MM.1S (cell line): ENCODE measurements around the gene LAMC1.

Source experiments
- DNase-seq: peaks from one replicate; pipeline ENCODE4 v3.0.0-alpha.2; 2015
- H2AFZ ChIP-seq: fragments of 300-600 bp; sonication (generic); 2 replicates; pipeline ENCODE4 v1.6.0; 2016; ENCODE audit warnings: antibody characterized with exemption, low read length
- H3F3A ChIP-seq: fragments of 300-600 bp; sonication (generic); 2 replicates; pipeline ENCODE4 v1.6.1; 2016; ENCODE audit warnings: mild to moderate bottlenecking, antibody characterized with exemption, low read length, moderate library complexity, mixed read lengths; ENCODE audit not compliant: insufficient read depth
- H3K27ac ChIP-seq: fragments of 300-600 bp; sonication (generic); 2 replicates; pipeline ENCODE4 v1.5.1; 2016; ENCODE audit warnings: mild to moderate bottlenecking, low read length
- H3K27me3 ChIP-seq: fragments of 300-600 bp; sonication (generic); replicated peaks from 2 replicates; pipeline ENCODE4 v1.6.0; 2016; ENCODE audit warnings: low read length; ENCODE audit not compliant: insufficient read depth
- H3K36me3 ChIP-seq: fragments of 300-600 bp; sonication (generic); replicated peaks from 2 replicates; pipeline ENCODE4 v1.6.1; 2016; ENCODE audit warnings: mild to moderate bottlenecking, low read length, mixed read lengths; ENCODE audit not compliant: insufficient read depth
- H3K4me1 ChIP-seq: fragments of 300-600 bp; sonication (generic); 2 replicates; pipeline ENCODE4 v1.6.1; 2016; ENCODE audit warnings: low read length, mixed read lengths
- H3K4me2 ChIP-seq: fragments of 300-600 bp; sonication (generic); 2 replicates; pipeline ENCODE4 v1.6.0; 2016; ENCODE audit warnings: low read depth, low read length
- H3K4me3 ChIP-seq: fragments of 300-600 bp; sonication (generic); 2 replicates; pipeline ENCODE4 v1.5.1; 2016; ENCODE audit warnings: low read length, mixed read lengths
- H3K79me2 ChIP-seq: fragments of 300-600 bp; sonication (generic); 2 replicates; pipeline ENCODE4 v1.6.1; 2016; ENCODE audit warnings: mixed run types, low read length, mixed read lengths
- H3K9ac ChIP-seq: fragments of 300-600 bp; sonication (generic); 2 replicates; pipeline ENCODE4 v1.6.1; 2016; ENCODE audit warnings: low read length, mixed read lengths
- H3K9me2 ChIP-seq: fragments of 300-600 bp; sonication (generic); replicated peaks from 2 replicates; pipeline ENCODE4 v1.6.1; 2016; ENCODE audit warnings: mild to moderate bottlenecking, low read length, mixed read lengths; ENCODE audit not compliant: insufficient read depth
- H3K9me3 ChIP-seq: fragments of 300-600 bp; sonication (generic); replicated peaks from 2 replicates; pipeline ENCODE4 v1.6.1; 2016; ENCODE audit warnings: mild to moderate bottlenecking, low read length, mixed read lengths; ENCODE audit not compliant: insufficient read depth
- H4K20me1 ChIP-seq: fragments of 300-600 bp; sonication (generic); 2 replicates; pipeline ENCODE4 v1.6.1; 2016; ENCODE audit warnings: mild to moderate bottlenecking, low read length, moderate library complexity, mixed read lengths; ENCODE audit not compliant: insufficient read depth
- EZH2 ChIP-seq: fragments of 300-600 bp; sonication (generic); optimal IDR thresholded peaks from 2 replicates; pipeline ENCODE3; 2017; ENCODE audit warnings: low read depth, mild to moderate bottlenecking, antibody characterized with exemption, low read length, mixed read lengths
- EZH2phosphoT487 ChIP-seq: fragments of 300-600 bp; sonication (generic); IDR thresholded peaks from 2 replicates; pipeline ENCODE4 v1.6.1; 2018; ENCODE audit warnings: antibody characterized with exemption, low read length
- TF ChIP-seq, protein P1 (sequence below): fragments of 300-600 bp; sonication (generic); IDR thresholded peaks from 2 replicates; pipeline ENCODE4 v1.5.1; 2016; ENCODE audit warnings: antibody characterized with exemption, low read length, mixed read lengths

LAMC1 gene

DNA sequence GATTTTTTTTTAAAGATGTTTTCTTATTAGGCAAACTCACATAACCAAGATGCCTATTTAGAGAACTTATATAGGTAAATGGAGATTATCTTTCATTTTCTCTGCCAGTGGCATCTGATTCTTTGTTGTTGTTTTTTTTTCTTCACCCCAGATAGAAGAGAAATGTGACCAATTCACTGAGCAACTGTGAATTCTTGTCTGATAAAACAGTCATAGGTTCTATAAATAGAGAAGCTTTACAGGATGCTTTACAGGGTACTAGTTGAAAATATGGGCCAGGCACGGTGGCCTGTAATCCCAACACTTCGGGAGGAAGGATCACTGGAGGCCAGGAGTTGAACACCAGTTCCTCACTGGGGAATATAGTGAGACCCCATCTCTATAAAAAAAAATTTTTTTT is 112.1 kb downstream of the LAMC1 start:
- Histone ChIP-seq H3K27ac (no peak overlapping the region), H3K79me2 (no peaks in the 10 kb centered on the region), H3K36me3 (no peaks in the 10 kb centered on the region), H3K27me3 (no peaks in the 10 kb centered on the region), H3K4me3 (no peak overlapping the region), H4K20me1 (no peaks in the 10 kb centered on the region), H2AFZ (no peak overlapping the region), H3K9ac (no peak overlapping the region), H3K9me2 (no peaks in the 10 kb centered on the region), H3K9me3 (no peaks in the 10 kb centered on the region), H3F3A (no peaks in the 10 kb centered on the region), H3K4me2 (no peak overlapping the region), H3K4me1 (no peaks in the 10 kb centered on the region)
- TF ChIP-seq, protein P1, sequence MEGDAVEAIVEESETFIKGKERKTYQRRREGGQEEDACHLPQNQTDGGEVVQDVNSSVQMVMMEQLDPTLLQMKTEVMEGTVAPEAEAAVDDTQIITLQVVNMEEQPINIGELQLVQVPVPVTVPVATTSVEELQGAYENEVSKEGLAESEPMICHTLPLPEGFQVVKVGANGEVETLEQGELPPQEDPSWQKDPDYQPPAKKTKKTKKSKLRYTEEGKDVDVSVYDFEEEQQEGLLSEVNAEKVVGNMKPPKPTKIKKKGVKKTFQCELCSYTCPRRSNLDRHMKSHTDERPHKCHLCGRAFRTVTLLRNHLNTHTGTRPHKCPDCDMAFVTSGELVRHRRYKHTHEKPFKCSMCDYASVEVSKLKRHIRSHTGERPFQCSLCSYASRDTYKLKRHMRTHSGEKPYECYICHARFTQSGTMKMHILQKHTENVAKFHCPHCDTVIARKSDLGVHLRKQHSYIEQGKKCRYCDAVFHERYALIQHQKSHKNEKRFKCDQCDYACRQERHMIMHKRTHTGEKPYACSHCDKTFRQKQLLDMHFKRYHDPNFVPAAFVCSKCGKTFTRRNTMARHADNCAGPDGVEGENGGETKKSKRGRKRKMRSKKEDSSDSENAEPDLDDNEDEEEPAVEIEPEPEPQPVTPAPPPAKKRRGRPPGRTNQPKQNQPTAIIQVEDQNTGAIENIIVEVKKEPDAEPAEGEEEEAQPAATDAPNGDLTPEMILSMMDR: no peak
- TF ChIP-seq EZH2: no peak
- no peak for TF ChIP-seq EZH2phosphoT487
- no peak for DNase-seq

DNA sequence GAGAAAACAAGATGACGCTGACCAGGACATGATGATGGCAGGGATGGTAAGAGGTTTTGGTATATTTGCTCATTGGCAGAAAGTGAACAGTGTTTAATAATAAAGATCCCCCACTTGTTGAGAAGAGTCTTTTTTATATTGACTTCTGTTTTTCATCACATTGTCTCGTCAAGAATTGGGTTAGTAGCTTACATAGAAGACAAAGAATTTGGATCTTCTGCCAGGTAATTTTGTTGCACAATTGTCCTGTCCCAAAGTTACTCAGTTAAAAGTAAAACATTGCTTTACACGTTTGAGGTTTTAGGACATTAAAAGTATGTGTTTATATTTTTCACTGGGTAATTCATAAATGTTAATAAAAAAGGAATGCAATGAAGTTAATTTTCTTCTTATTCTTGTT is 114.6 kb downstream of the LAMC1 start:
- Histone ChIP-seq H3K79me2 (no peaks in the 10 kb centered on the region), H3K27me3 (no peaks in the 10 kb centered on the region), H3K4me3 (no peak overlapping the region), H3K36me3 (no peaks in the 10 kb centered on the region), H3K9me3 (no peaks in the 10 kb centered on the region), H3K27ac (no peak overlapping the region), H3K4me2 (no peak overlapping the region), H3K9me2 (no peaks in the 10 kb centered on the region), H3K4me1 (no peaks in the 10 kb centered on the region), H2AFZ (no peak overlapping the region), H3K9ac (no peak overlapping the region), H4K20me1 (no peaks in the 10 kb centered on the region), H3F3A (no peaks in the 10 kb centered on the region)
- TF ChIP-seq, protein P1: no peak
- no peak for DNase-seq

DNA sequence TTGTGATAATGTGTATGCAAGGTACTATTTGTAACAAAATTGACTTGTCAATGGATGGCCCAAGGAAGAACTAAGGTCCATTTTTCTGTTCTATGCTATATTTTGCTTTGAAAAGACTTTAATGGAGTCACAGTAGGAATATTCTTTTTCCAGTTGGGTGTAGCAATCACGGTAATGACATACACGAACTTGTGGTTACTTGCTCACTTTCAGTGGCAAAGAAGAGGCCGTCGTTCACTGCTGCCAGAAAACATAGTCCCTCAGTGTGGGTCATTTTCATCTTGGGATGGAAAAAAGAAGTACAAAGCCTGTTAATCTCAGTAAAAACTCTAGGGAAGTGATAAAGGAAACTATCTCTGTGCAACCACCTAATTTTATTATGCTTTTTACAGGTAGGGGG is 115.1 kb downstream of the LAMC1 start:
- Histone ChIP-seq H4K20me1 (no peaks in the 10 kb centered on the region), H3K9me2 (no peaks in the 10 kb centered on the region), H3K79me2 (no peaks in the 10 kb centered on the region), H3K27ac (no peak overlapping the region), H3K4me1 (no peaks in the 10 kb centered on the region), H3K9me3 (no peaks in the 10 kb centered on the region), H3K27me3 (no peaks in the 10 kb centered on the region), H3K9ac (no peak overlapping the region), H3K4me2 (no peak overlapping the region), H3K36me3 (no peaks in the 10 kb centered on the region), H2AFZ (no peak overlapping the region), H3F3A (no peaks in the 10 kb centered on the region), H3K4me3 (no peak overlapping the region)
- no peak for DNase-seq
- TF ChIP-seq EZH2 (no peak), EZH2phosphoT487 (no peak)
- TF ChIP-seq, protein P1: no peak
